Measurements from ENCODE around the gene LYRM7. TPM values are rescaled to one million over a fixed set of nuclear protein-coding genes. Genes with fewer than 3 reads are reported as not detected.
A peak's percentile ranks its signal among the peaks of the same experiment; 100 is the strongest.

The LYRM7 gene
- total and polyA plus RNA-seq, 8 donors = 1.3 to 17.1 (median 3.6) TPM

- H3K9me3 ChIP-seq = no peaks in the 10 kb centered on the region
- peak in 1 of 2 donors; percentile 37 for DNase-seq
- peak overlapping the region; percentile 73 to 85 (median 78) for H3K4me3 ChIP-seq
- intact Hi-C loops (cut with DNase I; ENCODE audit: low total_unique reads) = no loop called here
- H3K36me3 ChIP-seq = peaks cover 20 to 45% (median 44%) of the 10 kb centered on the region in 4 donors
- H3K4me1 ChIP-seq = peaks cover 9 to 51% (median 27%) of the 10 kb centered on the region in 4 donors
- 25 to 32% (median 30%) methylated on average over 9 of the region's 9 CpGs for WGBS, 5 donors
- peak overlapping the region in 4 of 5 donors; percentile 93 to 98 (median 96) for H3K27ac ChIP-seq
- TF ChIP-seq POLR2AphosphoS5 (IDR thresholded peaks at IDR 0.05) (no peak), EP300 (IDR thresholded peaks at IDR 0.05) (no peak), POLR2A (IDR thresholded peaks at IDR 0.05) (no peak), CTCF (IDR thresholded peaks at IDR 0.05) (no peak)
- no peaks in the 10 kb centered on the region for H3K27me3 ChIP-seq
These were observed 7.2 kb upstream of the LYRM7 start for GRCh38 chr5:131163276-131164119.

GRCh38 chr5:131164191-131165118, 6.3 kb upstream of the LYRM7 start:
- peak overlapping the region; percentile 73 to 85 (median 78) for H3K4me3 ChIP-seq
- H3K27ac ChIP-seq = peak overlapping the region; percentile 93 to 98 (median 95)
- peak in 2 of 3 donors; percentile 9 to 39 for TF ChIP-seq POLR2AphosphoS5 (IDR thresholded peaks at IDR 0.05)
- peak in 1 of 7 experiments; percentile 28 for TF ChIP-seq CTCF (IDR thresholded peaks at IDR 0.05)
- TF ChIP-seq POLR2A (IDR thresholded peaks at IDR 0.05) = no peak
- intact Hi-C loops (cut with DNase I; ENCODE audit: low total_unique reads) = no loop called here
- peaks cover 9 to 50% (median 27%) of the 10 kb centered on the region in 4 donors for H3K4me1 ChIP-seq
- H3K36me3 ChIP-seq = peaks cover 19 to 36% (median 34%) of the 10 kb centered on the region in 4 donors
- H3K27me3 ChIP-seq = no peaks in the 10 kb centered on the region
- 0% methylated on average over 9 to 73 of the region's 73 CpGs for WGBS, 5 donors
- no peaks in the 10 kb centered on the region for H3K9me3 ChIP-seq
- DNase-seq = peak; percentile 74 to 87

GRCh38 chr5:131165119-131165727, 5.5 kb upstream of the LYRM7 start, which contains the start of gene HINT1:
Gene HINT1 (minus strand): TSS chr5:131165256. CDS start chr5:131165205, 51 bp downstream.
- DNase-seq = peak; percentile 96 to 97
- H3K4me3 ChIP-seq = peak within 1 kb of the TSS; percentile 73 to 85 (median 78)
- 0 to 2% (median 1%) methylated on average over 10 to 33 of the region's 33 CpGs for WGBS, 5 donors
- H3K27me3 ChIP-seq = no peaks in the 10 kb centered on the region
- no peaks in the 10 kb centered on the region for H3K9me3 ChIP-seq
- H3K27ac ChIP-seq = peak within 1 kb of the TSS; percentile 93 to 98 (median 95)
- peaks cover 14 to 28% (median 27%) of the 10 kb centered on the region in 4 donors for H3K36me3 ChIP-seq
- TF ChIP-seq CTCF (IDR thresholded peaks at IDR 0.05) = peak in 1 of 7 experiments; percentile 28
- TF ChIP-seq POLR2A (IDR thresholded peaks at IDR 0.05) = peak in 2 of 4 donors; percentile 8 to 53
- TF ChIP-seq POLR2AphosphoS5 (IDR thresholded peaks at IDR 0.05) = peak; percentile 80 to 93 (median 92)
- no peak for TF ChIP-seq EP300 (IDR thresholded peaks at IDR 0.05)
- H3K4me1 ChIP-seq = peaks cover 12 to 49% (median 27%) of the 10 kb centered on the region in 4 donors
- intact Hi-C loops (cut with DNase I; ENCODE audit: low total_unique reads) = no loop called here

Measured in stomach (tissue), 9 donors.